ENCODE data around the gene SLC27A1.
"Not testable (repeated sequence)": the region's sequence is repeated elsewhere in the genome, so short reads cannot be mapped to it uniquely, and the experiment has no call there.

The SLC27A1 gene

GRCh38 chr19:17510220-17510993 lies 40.1 kb downstream of the SLC27A1 start:
- DNase-seq (ENCODE audit: low read depth in 3 of 3) = no peak

DNA sequence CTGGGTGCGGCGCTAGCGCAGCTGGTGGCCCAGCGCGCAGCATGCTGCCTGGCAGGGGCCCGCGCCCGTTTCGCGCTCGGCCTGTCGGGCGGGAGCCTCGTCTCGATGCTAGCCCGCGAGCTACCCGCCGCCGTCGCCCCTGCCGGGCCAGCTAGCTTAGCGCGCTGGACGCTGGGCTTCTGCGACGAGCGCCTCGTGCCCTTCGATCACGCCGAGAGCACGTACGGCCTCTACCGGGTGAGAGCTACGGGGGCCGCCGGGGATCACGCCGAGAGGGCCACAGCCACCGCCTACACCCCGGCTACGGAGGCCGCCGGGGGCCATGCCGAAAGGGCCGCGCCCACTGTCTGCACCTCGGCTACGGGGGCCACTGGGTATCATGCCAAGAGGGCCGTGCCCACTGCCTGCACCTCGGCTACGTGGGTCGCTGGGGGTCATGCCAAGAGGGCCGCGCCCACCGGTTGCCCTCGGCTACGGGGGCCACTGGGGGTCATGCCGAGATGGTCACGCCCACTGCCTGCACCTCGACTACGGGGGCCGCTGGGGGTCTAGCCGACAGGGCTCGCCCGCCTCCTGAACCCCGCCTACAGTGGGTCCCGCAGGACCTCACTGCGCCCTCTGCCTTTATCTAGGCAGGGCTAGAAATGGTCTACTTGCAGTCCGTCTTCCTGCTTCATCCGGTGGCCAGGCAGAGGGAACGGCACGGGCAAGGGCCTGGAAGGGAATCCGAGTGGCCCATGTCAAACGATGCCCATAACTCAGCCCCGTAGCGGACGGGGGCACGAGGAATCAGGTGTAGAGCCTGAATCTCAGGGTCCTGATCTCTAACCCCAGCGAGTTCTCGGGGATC lies 41.6 kb downstream of the SLC27A1 start:
- peak; percentile 68 to 81 (median 76) for DNase-seq (ENCODE audit: low read depth in 3 of 3)

- no peak for DNase-seq (ENCODE audit: low read depth in 3 of 3)
These were observed 42.2 kb downstream of the SLC27A1 start for GRCh38 chr19:17512574-17512939.

- no peak for DNase-seq (ENCODE audit: low read depth in 3 of 3)
These were observed 45.3 kb downstream of the SLC27A1 start for GRCh38 chr19:17515408-17516149.

DNA sequence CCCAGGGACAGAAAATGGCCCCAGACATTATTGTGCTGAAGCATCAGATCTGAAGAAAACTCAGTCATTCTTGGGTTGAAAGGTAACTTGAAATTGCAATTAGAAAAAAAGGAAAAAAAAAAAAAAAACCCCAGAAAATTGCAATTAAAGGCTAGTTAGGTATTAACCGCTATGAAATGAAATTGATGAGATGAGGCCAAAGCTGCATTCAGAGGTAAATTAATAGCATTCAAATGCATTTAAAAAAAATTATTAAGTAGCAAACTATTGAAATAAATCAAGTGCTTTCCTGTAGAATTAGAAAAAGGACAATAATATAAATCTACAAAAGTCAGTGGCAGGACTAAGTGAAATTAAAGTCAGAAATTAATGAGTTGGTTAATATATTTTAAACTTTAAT lies 47.6 kb downstream of the SLC27A1 start:
- no peak for DNase-seq (ENCODE audit: low read depth in 3 of 3)

GRCh38 chr19:17518654-17519053 lies 48.3 kb downstream of the SLC27A1 start:
- not testable (repeated sequence) for DNase-seq (ENCODE audit: low read depth in 3 of 3)

- DNase-seq (ENCODE audit: low read depth in 3 of 3) = no peak
These were observed 49.6 kb downstream of the SLC27A1 start for GRCh38 chr19:17519967-17520366.

GRCh38 chr19:17520865-17521264 lies 50.5 kb downstream of the SLC27A1 start:
- DNase-seq (ENCODE audit: low read depth in 3 of 3) = no peak

- peak in 1 of 3 donors; percentile 36 for DNase-seq (ENCODE audit: low read depth in 3 of 3)
These were observed 52.9 kb downstream of the SLC27A1 start for GRCh38 chr19:17522988-17523872.

DNA sequence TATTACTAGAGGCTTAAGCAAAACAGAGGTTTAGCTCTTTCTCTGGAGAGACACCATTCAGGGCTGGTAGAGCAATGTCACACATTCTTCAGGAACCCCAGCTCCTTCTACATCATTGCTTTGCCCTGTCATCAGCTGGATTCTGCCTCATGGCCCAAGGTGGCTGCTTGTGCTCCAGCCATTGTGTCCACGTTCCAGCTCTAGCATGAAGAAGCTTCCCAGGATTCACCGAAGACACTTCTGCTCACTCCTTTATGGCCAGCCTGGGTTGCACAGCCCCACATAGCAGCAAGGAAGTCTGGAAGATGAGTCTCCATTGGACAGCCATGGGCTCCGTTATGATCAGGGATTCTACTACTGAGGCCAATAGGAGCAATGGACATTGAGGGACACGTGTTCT lies 54.3 kb downstream of the SLC27A1 start:
- DNase-seq (ENCODE audit: low read depth in 3 of 3) = no peak

GRCh38 chr19:17525141-17525540 lies 54.8 kb downstream of the SLC27A1 start:
- DNase-seq (ENCODE audit: low read depth in 3 of 3) = no peak

- DNase-seq (ENCODE audit: low read depth in 3 of 3) = no peak
These were observed 56.6 kb downstream of the SLC27A1 start for GRCh38 chr19:17526922-17527321.

DNA sequence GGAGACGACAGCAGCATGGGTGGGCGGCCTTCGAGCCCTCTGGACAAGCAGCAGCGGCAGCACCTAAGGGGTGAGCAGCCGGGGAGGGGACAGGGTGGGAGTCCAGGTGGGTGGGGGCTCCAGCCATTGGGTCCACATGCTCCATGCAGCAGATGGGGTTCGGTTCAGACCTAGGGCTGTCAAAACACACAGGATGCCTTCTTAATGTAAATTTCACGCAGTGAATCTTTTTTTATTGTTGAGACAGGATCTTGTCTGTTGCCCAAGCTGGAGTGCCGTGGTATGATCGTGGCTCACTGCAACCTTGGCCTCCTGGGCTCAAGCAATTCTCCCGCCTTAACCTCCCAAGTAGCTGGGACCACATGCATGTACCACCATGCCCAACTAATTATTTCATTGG lies 57.0 kb downstream of the SLC27A1 start:
- DNase-seq (ENCODE audit: low read depth in 3 of 3) = no peak

- DNase-seq (ENCODE audit: low read depth in 3 of 3) = no peak
These were observed 58.3 kb downstream of the SLC27A1 start for GRCh38 chr19:17528610-17529009.

DNA sequence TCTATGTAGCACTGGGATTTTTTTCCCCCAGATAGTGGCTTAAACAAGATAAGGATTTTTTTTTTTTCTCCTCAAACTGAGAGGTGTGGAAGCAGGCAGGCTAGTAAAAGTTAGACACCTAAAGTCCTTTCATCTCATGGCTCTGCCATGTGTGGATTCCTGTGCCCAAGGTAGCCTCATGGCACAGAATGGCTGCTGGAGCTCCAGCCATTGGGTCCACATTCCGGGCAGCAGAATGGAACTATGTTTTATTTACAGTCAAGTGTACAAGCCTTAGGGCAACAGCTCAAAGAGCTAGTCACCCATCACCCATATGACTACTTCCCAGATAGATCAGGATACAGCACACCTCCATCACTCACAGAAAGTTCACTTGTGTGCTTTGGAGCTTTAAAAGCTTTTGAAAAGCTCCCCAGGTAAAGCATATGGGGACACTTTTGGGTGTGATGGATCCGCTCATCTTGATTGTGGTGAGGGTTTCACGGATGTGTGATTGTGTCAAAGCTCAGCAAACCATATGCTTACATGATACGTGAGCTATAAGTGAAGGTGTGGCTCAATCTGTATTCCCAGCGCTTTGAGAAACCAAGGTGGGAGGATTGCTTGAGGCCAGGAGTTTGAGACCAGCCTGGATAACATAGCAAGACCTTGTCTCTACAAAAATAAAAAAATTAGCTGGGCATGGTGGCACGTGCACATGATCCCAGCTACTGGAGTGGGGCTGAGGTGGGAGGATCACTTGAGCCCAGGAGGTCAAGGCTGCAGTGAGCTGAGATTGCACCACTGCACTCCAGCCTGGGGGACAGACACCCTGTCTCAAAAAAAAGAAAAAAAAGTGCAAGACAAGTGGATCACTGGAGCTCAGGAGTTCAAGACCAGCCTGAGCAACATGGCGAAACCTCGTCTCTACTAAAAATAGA lies 59.2 kb downstream of the SLC27A1 start:
- no peak for DNase-seq (ENCODE audit: low read depth in 3 of 3)

GRCh38 chr19:17530586-17530985 lies 60.3 kb downstream of the SLC27A1 start:
- DNase-seq (ENCODE audit: low read depth in 3 of 3) = no peak

GRCh38 chr19:17532116-17532515 lies 61.8 kb downstream of the SLC27A1 start:
- DNase-seq (ENCODE audit: low read depth in 3 of 3) = no peak

DNA sequence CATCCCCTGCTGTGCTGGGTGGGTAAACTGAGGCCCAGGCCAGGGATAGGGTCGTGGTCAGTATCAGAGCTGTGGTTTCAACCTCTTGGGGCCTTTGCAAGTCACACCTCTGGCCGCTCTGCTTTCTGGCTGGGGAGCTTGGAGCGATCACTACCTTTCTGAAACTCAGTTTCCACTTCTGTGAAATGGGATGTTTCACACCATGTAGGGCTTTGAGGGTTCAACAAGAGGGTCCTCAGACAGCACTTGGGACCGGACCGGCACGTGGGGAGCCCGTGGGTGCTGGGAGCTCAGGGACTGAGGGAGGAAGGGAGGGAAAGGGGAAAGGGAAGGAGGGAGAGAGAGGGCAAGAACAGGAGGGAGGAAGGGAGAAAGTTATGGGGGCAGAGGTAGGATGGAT lies 62.2 kb downstream of the SLC27A1 start:
- no peak for DNase-seq (ENCODE audit: low read depth in 3 of 3)

- no peak for DNase-seq (ENCODE audit: low read depth in 3 of 3)
These were observed 64.4 kb downstream of the SLC27A1 start for GRCh38 chr19:17534767-17535166.

GRCh38 chr19:17536955-17537354 lies 66.6 kb downstream of the SLC27A1 start:
- no peak for DNase-seq (ENCODE audit: low read depth in 3 of 3)

Data from stimulated activated CD4-positive, alpha-beta T cell treated with anti-CD3 and anti-CD28 coated beads, TNF-alpha, amount 100 ng/mL, for 48 hours (primary cell).